PC-3 (cell line): ENCODE measurements around the gene RB1. TPM values are rescaled to one million over a fixed set of nuclear protein-coding genes. Genes with fewer than 3 reads are reported as not detected.

Experiments
- ATAC-seq: fragments of 200-7000 bp; cut with Tn5 transposase; 2 replicates; pipeline ENCODE4 v1.9.1; 2020; ENCODE audit warnings: mild to moderate bottlenecking, moderate library complexity
- BruUV-seq: library from RNA; stranded (reverse); fragments of 400-500 nt; replicated peaks from 2 replicates; lab custom pipeline; 2021; lab: Mats Ljungman, UMichigan
- CTCF ChIA-PET: fragments of 300-600 bp; sonication (Branson Sonifier 250); formaldehyde crosslinking; loops from one replicate; lab custom pipeline; 2022; ENCODE audit warnings: antibody characterized with exemption; lab: Charles Lee
- POLR2A ChIA-PET: fragments of 300-600 bp; sonication (Branson Sonifier 250); formaldehyde crosslinking; loops from one replicate; lab custom pipeline; 2022; ENCODE audit warnings: antibody characterized with exemption; ENCODE audit not compliant: unreplicated experiment; lab: Charles Lee
- DNase-seq: peaks from one replicate; pipeline ENCODE4 v3.0.0-alpha.2; 2015
- H2AFZ ChIP-seq: fragments of 300-600 bp; sonication (generic); 2 replicates; pipeline ENCODE4 v1.6.0; 2016; ENCODE audit warnings: antibody characterized with exemption, low read length
- H3F3A ChIP-seq: fragments of 300-600 bp; sonication (generic); one replicate; pipeline ENCODE4 v1.6.0; 2017; ENCODE audit warnings: antibody characterized with exemption, low read length, control low read depth, mild to moderate bottlenecking; ENCODE audit not compliant: unreplicated experiment
- H3K27ac ChIP-seq: fragments of 300-600 bp; sonication (generic); 2 replicates; pipeline ENCODE4 v1.5.1; 2016; ENCODE audit warnings: mild to moderate bottlenecking, low read length
- H3K27me3 ChIP-seq: fragments of 300-600 bp; sonication (generic); 2 replicates; pipeline ENCODE4 v1.6.1; 2016; ENCODE audit warnings: low read length, mixed read lengths
- H3K36me3 ChIP-seq: fragments of 300-600 bp; sonication (generic); 2 replicates; pipeline ENCODE4 v1.6.1; 2016; ENCODE audit warnings: low read depth, mixed run types, low read length, mixed read lengths
- H3K4me1 ChIP-seq: fragments of 300-600 bp; sonication (generic); 2 replicates; pipeline ENCODE4 v1.5.1; 2016; ENCODE audit warnings: low read length; ENCODE audit not compliant: insufficient read depth
- H3K4me2 ChIP-seq: fragments of 300-600 bp; sonication (generic); 2 replicates; pipeline ENCODE4 v1.6.0; 2016; ENCODE audit warnings: low read length
- H3K4me3 ChIP-seq: fragments of 300-600 bp; sonication (generic); 2 replicates; pipeline ENCODE4 v1.5.1; 2016; ENCODE audit warnings: mild to moderate bottlenecking, low read length, mixed read lengths
- H3K79me2 ChIP-seq: fragments of 300-600 bp; sonication (generic); 2 replicates; pipeline ENCODE4 v1.6.1; 2017; ENCODE audit warnings: low read length, mixed read lengths
- H3K9ac ChIP-seq: fragments of 300-600 bp; sonication (generic); 2 replicates; pipeline ENCODE4 v1.6.0; 2016; ENCODE audit warnings: mild to moderate bottlenecking, low read length
- H3K9me2 ChIP-seq: fragments of 300-600 bp; sonication (generic); replicated peaks from 2 replicates; pipeline ENCODE4 v1.6.1; 2016; ENCODE audit warnings: mixed run types, low read length, mixed read lengths
- H3K9me3 ChIP-seq: fragments of 300-600 bp; sonication (generic); 2 replicates; pipeline ENCODE4 v1.6.1; 2016; ENCODE audit warnings: low read length, mixed read lengths
- H4K20me1 ChIP-seq: fragments of 300-600 bp; sonication (generic); 2 replicates; pipeline ENCODE4 v1.6.1; 2016; ENCODE audit warnings: low read length, mixed read lengths
- CTCF ChIP-seq: fragments of 300-600 bp; sonication (generic); conservative IDR thresholded peaks from 2 replicates; pipeline ENCODE4 v1.5.1; 2017; ENCODE audit warnings: antibody characterized with exemption, low read depth, mild to moderate bottlenecking, low read length
- EZH2 ChIP-seq: fragments of 300-600 bp; sonication (generic); IDR thresholded peaks from one replicate; pipeline ENCODE4 v1.6.1; 2017; ENCODE audit warnings: antibody characterized with exemption, mild to moderate bottlenecking, low read length; ENCODE audit not compliant: unreplicated experiment
- EZH2phosphoT487 ChIP-seq: fragments of 300-600 bp; sonication (generic); IDR thresholded peaks from 2 replicates; pipeline ENCODE4 v1.6.1; 2018; ENCODE audit warnings: mild to moderate bottlenecking, antibody characterized with exemption, low read length, borderline replicate concordance
- intact Hi-C: fragments of 100-400 bp; cut with micrococcal nuclease; formaldehyde crosslinking; loops from 2 replicates; pipeline ENCODE4 v1.9.0; 2023
- total RNA-seq: library from RNA; depleted of rRNA; stranded (reverse); fragments of >200 nt; gene quantifications from 2 replicates; pipeline ENCODE4 v1.2.3, GENCODE V29; 2014

The RB1 gene
- total RNA-seq, 1 experiment from 2014 or later, result 14.3 TPM

- Histone ChIP-seq H3F3A (no peaks in the 10 kb centered on the region), H3K4me2 (no peak overlapping the region), H3K4me3 (no peak overlapping the region), H3K79me2 (no peaks in the 10 kb centered on the region), H4K20me1 (no peaks in the 10 kb centered on the region), H3K9ac (no peak overlapping the region), H3K9me2 (no peaks in the 10 kb centered on the region), H2AFZ (no peak overlapping the region), H3K36me3 (no peaks in the 10 kb centered on the region; the same call in 1 of the 2 replicates), H3K9me3 (no peaks in the 10 kb centered on the region), H3K27me3 (no peaks in the 10 kb centered on the region), H3K4me1 (peaks cover 36% of the 10 kb centered on the region), H3K27ac (peak overlapping the region; percentile 25; the same call in 1 of the 2 replicates)
- ChIA-PET POLR2A (interaction anchor here (0.6 kb wide), 1 partner anchor 465 kb away, joined by 19 read pairs; no protein-coding TSS in a partner anchor), CTCF (interaction anchor here (0.6 kb wide), 2 partner anchors 178 kb away, joined by 3 to 5 read pairs; no protein-coding TSS in a partner anchor)
- no peak for TF ChIP-seq EZH2phosphoT487
- no peak for TF ChIP-seq EZH2
- TF ChIP-seq CTCF, result no peak
- DNase-seq (no peak), ATAC-seq (no peak)
- intact Hi-C loops, result loop anchor here (5.0 kb wide), 1 partner anchor 90 kb away; no protein-coding TSS in a partner anchor
- no TSS peak for BruUV-seq
Measured at GRCh38 chr13:48402325-48402932, 98.9 kb downstream of the RB1 start.

- no peak overlapping the region for H3K4me2 ChIP-seq
Measured at GRCh38 chr13:48403151-48403631, 99.6 kb downstream of the RB1 start.

More at GRCh38 chr13:48403151-48403631, 99.6 kb downstream of the RB1 start:
- intact Hi-C loops, result loop anchor here (5.0 kb wide), 1 partner anchor 89 kb away; no protein-coding TSS in a partner anchor
- Histone ChIP-seq H3K9ac (no peak overlapping the region), H3K9me3 (no peaks in the 10 kb centered on the region), H2AFZ (no peak overlapping the region), H3F3A (no peaks in the 10 kb centered on the region), H3K36me3 (no peaks in the 10 kb centered on the region; the same call in 1 of the 2 replicates), H3K4me3 (no peak overlapping the region), H4K20me1 (no peaks in the 10 kb centered on the region), H3K9me2 (no peaks in the 10 kb centered on the region), H3K4me1 (peaks cover 36% of the 10 kb centered on the region), H3K27me3 (no peaks in the 10 kb centered on the region), H3K79me2 (no peaks in the 10 kb centered on the region), H3K27ac (no peak overlapping the region)
- DNase-seq (no peak), ATAC-seq (no peak)
- POLR2A ChIA-PET, result no interaction called here
- no peak for TF ChIP-seq EZH2
- TF ChIP-seq CTCF, result no peak
- TF ChIP-seq EZH2phosphoT487, result no peak
- BruUV-seq, result no TSS peak
- CTCF ChIA-PET, result no interaction called here
